GM19397 (cell line): Measurements from ENCODE around the gene KNDC1.

Source experiments
- ATAC-seq: cut with Tn5 transposase; IDR thresholded peaks from one replicate; pipeline ENCODE4 v1.9.1; 2021; ENCODE audit warnings: mild to moderate bottlenecking, moderate library complexity; ENCODE audit not compliant: unreplicated experiment

KNDC1 gene

DNA sequence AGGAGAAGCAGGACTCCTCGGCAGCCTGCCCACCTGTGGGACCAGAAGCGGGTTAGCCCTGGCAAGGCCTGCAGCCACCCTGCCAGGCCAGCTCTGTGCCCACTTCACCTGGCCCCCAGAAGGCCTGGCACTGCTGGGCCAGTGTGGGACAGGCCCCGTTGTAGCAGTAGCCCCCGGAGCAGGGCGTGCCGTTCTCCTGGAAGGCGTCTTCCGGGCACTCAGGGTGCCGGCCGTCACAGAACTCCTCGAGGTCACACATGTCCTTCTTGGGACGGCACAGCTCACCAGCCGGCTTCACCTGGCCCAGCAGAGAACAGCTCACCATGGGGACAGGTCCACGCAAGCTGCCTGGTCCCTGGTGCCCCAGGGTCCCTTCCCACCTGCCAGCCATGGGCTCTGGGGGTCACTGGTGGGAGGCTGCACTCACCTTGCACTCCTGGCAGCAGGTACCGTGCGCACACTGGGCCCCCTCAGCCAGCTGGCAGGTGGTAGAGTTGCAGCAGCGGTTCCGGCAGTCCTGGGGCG, 110.8 kb downstream of the KNDC1 start:
- ATAC-seq = no peak

DNA sequence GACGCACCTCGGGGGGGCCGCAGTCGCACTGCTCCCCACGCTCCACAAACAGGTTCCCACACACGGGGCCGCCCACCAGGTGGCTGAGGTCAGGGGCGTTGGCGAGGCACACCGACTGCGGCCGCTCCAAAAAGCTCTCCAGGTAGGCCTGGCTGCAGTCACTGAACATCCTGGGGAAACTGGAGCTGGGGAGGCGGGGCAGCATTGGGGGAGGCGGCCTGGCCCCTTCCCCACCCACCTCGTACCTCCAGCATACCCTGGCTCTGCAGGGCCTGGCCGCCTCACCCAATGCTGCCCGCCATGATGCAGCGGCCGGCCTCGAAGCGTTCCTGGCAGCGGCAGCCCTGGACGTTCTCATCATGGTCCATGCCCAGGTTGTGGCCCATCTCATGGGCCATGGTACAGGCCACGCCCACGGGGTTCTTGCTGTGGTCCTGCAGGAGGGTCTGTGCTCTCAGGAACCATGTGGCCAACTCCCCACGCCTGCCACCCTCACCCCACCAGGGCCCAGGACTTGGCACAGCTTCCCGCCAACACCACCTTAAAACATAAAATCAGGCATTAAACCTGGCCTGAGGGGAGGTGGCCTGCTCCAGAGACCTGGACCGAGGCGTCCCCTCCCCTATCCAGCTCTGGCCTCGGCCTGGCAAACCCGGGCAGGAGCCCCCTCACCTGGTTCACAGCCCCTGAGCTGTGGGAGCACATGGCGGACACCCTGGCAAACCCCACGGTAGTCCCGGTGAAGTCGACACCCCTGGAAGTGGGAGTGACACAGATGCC, 111.7 kb downstream of the KNDC1 start:
- ATAC-seq = no peak

DNA sequence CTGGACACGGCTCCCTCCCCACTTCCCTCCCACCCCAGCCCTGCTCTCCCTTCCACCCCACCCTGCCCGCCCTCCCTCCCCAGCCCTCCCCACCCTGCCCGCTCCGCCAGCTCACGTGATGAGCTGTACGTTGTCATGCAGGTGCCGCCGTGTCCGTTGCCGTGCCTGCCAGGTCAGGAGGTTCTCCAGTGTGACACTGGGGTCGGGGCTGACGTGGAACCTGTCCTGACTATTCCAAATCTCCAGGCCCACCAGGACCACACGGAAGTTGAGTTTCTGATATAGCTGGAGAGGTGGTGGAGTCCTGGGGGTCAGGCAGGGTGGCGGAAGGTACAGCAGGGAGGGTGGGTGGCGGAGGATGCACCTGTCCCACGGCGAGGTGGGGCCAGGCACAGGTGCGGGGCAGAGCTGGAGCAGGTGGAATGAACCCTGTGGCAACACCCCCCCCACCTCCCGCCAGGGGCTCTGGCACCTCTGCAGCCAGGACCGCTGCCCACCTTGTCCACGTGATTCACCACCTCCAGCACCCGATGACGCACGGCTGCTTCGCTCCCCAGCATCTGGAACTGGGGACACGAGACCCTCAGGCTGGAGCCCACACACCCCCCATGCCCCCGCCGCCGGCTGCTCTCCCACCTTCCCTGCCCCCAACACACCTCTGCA, 112.4 kb downstream of the KNDC1 start:
- no peak for ATAC-seq

DNA sequence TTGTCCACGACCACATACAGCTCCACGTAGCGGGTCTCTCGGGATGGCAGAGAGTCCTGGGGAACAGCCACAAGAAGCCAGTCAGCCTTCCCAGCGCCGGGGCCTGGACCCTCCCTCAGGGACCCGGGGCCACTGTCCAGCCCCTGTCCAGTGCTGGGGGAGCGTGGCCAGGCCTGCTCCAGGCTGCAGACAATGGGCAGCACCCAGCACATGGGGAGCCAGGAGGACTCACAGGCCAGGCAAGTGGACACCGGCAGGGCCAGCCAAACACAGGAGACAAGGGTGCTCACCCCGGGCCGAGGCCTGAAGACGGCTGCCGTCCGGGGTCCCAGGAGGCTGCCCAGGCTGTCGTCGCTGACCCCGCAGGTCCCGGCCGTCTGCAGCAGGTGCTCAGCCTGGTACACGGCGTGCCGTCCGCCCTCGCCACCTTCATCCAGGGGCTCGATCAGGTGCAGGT, 113.0 kb downstream of the KNDC1 start:
- ATAC-seq = no peak

DNA sequence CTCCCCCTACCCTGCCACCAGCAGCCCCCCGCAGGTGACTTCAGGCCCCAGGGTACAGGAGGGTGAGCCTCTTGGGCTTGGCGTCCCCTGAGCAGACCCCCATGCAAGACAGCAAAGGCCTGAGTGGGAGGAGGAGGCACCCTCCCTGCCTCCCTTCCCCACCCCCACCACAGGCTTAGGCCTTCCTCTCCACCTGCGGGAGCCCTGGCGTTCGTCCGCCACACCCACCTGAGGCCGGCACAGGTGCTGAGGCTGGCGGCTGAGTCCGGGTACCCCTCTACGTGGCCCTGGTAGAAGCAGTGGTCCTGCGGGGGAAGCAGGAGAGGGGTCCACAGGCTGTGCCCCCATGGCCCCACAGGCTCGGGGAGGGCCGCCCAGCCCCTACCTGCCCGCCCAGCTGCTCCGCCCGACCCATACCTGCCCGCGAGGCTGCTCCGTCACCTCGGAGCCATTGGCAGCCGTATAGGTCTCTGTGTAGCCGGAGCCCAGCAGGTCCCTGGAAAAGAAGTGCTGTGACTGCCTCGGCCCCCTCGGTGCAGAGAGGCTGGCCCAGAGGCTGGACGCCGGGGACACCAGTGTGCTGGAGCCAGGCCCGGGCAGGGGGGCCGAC, 113.6 kb downstream of the KNDC1 start:
- ATAC-seq = no peak

DNA sequence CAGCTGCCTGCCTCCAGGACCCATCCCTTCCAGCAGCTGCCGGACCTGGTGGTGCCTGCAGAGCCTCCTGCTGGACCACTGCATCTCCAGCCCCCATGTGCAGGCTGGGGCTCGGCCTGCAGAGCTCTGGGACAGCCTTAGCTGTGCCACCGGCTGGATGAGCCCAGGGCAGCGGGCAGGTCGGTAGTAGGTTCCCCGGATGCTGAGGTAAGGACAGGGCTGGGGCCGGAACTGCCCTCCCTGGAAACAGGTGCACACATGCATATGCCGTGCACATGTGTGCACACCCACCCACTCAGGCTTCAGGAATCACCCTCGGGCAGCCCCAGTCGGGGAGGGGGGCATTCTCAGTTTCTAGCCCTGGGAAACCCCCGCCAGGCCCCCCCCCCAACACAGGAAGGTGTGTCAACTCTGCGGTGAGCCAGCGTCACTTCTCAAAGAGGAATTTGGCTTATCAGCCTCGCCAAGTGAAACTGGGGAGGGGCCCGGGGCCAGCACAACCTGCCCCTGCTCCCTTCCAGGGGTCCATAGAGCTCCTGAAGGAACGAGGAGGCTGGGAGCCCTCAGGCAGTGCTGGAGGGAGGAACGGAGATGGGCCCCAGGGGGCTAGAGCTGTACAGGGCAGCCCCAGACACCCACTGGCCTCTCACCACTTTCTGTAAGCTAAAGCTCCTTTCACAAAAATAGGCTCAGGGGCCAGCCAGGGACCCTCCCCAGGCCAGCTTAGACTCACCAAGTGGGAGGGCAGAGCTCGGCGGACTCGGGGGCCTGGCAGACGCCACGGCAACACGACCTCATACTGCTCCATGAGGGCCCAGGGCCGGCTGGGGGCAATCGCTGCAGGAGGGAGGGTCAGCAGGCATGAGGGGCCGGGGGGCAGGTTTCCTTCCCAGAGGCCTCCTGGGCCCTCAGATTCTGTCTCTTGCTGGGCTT, 115.0 kb downstream of the KNDC1 start:
- ATAC-seq = peak; percentile 42

DNA sequence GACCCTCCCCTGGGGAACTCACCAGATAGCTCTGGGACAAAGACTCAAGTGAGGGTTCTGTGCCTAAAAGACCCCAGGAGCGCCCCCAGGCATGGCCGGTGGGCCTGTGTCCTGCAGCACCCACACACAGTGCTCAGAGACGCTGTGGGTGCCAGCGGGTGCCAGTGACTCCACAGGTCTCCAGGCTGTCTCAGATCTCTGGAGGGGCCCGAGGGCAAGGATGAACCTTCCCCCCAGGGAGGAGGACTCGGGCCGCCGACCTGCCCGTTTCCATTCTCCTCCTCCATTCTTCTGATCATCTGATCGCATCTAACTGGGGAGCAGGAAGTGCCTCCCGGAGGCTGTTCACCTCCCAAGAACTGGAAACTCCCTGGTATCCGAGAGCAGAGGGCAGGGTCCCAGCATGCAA, 115.7 kb downstream of the KNDC1 start:
- ATAC-seq = peak; percentile 22
